Retinal pigment epithelial cell (primary cell): Measurements from ENCODE around the gene VPS37D.
"Not testable (repeated sequence)": the region's sequence is repeated elsewhere in the genome, so short reads cannot be mapped to it uniquely, and the experiment has no call there.

Source experiments
- DNase-seq: peaks from one replicate; pipeline ENCODE4 v3.0.0-alpha.2; 2010; ENCODE audit warnings: low read depth
- H3K4me3 ChIP-seq: 2 replicates; pipeline ENCODE4 v1.5.1; 2011; ENCODE audit warnings: mild to moderate bottlenecking, low read length, control low read depth, moderate library complexity
- CTCF ChIP-seq: conservative IDR thresholded peaks from 2 replicates; pipeline ENCODE4 v1.5.1; 2011; ENCODE audit warnings: low read depth, low read length, control low read depth, inconsistent platforms

Gene VPS37D, protein sequence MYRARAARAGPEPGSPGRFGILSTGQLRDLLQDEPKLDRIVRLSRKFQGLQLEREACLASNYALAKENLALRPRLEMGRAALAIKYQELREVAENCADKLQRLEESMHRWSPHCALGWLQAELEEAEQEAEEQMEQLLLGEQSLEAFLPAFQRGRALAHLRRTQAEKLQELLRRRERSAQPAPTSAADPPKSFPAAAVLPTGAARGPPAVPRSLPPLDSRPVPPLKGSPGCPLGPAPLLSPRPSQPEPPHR

GRCh38 chr7:73667344-73668102 is at the start of gene VPS37D:
VPS37D (plus strand) TSS chr7:73667831; CDS start chr7:73667959, 128 bp downstream.
- DNase-seq: peak; percentile 29
- TF ChIP-seq CTCF: peak; percentile 58
- H3K4me3 ChIP-seq: peak within 1 kb of the TSS; percentile 64

DNA sequence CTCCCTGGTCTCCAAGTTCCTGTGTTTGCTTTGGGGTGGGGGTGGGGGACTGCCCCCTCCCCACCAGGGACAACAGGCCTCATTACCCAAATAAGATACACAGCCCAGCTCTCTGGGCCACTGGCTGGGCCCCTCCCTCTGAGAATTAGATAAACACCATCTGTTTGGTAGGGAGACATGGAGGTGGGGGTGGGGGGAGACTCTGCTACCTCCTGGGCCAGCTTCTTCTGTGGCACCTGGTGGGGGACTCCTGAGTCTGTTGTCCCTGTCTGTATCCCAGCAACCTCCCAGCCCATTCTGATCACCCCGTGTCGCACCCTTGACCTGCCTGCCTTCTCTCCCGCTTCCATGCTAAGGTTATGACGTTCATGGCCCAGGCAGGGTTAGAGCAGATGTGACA is 49.1 kb upstream of the VPS37D start:
- no peak for DNase-seq
- no peak overlapping the region for H3K4me3 ChIP-seq
- TF ChIP-seq CTCF: no peak

GRCh38 chr7:73619394-73619793 is 48.2 kb upstream of the VPS37D start:
- H3K4me3 ChIP-seq: not testable (repeated sequence)

DNA sequence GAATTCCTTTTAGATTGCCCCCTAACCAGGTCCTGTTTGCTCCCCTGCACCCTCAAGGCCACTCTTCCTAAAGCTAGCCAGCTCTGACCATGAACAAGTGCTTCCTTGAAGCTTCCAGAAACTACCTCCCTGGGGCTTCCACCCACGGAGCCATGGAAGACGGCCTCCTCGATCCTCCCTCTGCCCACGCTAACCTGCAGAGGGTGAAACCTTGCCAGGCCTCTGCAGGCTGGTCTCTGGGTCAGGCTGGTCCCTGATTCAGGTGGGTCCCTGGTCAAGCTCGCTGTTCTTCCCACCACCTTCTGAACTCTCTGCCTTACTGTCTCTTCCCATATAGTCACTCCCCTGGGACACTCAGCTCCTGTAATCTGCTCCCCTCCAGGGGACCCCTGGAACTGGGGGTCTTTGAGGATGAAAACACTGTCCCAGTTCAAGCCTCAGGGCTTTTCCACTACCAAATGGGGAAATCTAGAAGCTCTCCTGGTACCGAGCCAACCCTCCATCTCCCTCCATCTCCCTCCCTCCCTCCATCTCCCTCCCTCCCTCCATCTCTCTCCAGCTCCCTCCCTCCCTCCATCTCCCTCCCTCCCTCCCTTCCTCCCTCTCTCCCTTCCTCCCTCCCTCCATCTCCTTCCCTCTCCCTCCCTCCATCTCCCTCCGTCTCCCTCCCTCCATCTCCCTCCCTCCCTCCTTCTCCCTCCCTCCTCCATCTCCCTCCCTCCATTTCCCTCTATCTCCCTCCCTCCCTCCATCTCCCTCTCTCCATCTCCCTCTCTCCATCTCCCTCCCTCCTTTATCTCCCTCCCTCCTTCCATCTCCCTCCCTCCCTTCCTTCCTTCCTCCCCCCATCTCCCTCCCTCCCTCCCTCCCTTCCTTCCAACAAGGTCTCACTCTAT is 46.2 kb upstream of the VPS37D start:
- no peak for TF ChIP-seq CTCF
- no peak overlapping the region for H3K4me3 ChIP-seq
- no peak for DNase-seq

More at GRCh38 chr7:73619394-73619793, 48.2 kb upstream of the VPS37D start:
- not testable (repeated sequence) for DNase-seq

GRCh38 chr7:73622527-73622908 is 45.1 kb upstream of the VPS37D start:
- TF ChIP-seq CTCF: no peak
- DNase-seq: no peak
- no peak overlapping the region for H3K4me3 ChIP-seq

- DNase-seq: no peak
- TF ChIP-seq CTCF: no peak
- no peak overlapping the region for H3K4me3 ChIP-seq
Observed at GRCh38 chr7:73622909-73623797, 44.5 kb upstream of the VPS37D start.
